NT2/D1 (cell line): ENCODE results near the gene PLCB1.

ENCODE experiments used
- DNase-seq: peaks from one replicate; pipeline ENCODE4 v3.0.0-alpha.2; 2011; ENCODE audit warnings: low read depth, low spot score
- H3K27me3 ChIP-seq: 2 replicates; pipeline ENCODE4 v1.6.0; 2011; ENCODE audit warnings: mild to moderate bottlenecking; ENCODE audit not compliant: insufficient read length, insufficient read depth
- H3K36me3 ChIP-seq: 2 replicates; pipeline ENCODE4 v1.6.1; 2011; ENCODE audit warnings: mild to moderate bottlenecking, low read length, mixed read lengths; ENCODE audit not compliant: insufficient read depth, insufficient read length
- H3K4me1 ChIP-seq: 2 replicates; pipeline ENCODE4 v1.5.1; 2011; ENCODE audit not compliant: insufficient read depth, insufficient read length
- H3K4me3 ChIP-seq: 2 replicates; pipeline ENCODE4 v1.5.1; 2011; ENCODE audit warnings: low read depth; ENCODE audit not compliant: insufficient read length
- H3K9ac ChIP-seq: 2 replicates; pipeline ENCODE4 v1.6.0; 2011; ENCODE audit warnings: low read depth; ENCODE audit not compliant: insufficient read length
- H3K9me3 ChIP-seq: 2 replicates; pipeline ENCODE4 v1.5.1; 2011; ENCODE audit warnings: mild to moderate bottlenecking, low read length; ENCODE audit not compliant: insufficient read depth
- SUZ12 ChIP-seq: IDR thresholded peaks from 2 replicates; pipeline ENCODE4 v1.6.1; 2011; ENCODE audit not compliant: insufficient read length, insufficient read depth; ENCODE audit errors: extremely low read depth
- YY1 ChIP-seq: IDR thresholded peaks from 2 replicates; pipeline ENCODE4 v1.6.1; 2011; ENCODE audit not compliant: insufficient read length, insufficient read depth
- ZNF274 ChIP-seq: IDR thresholded peaks from 2 replicates; pipeline ENCODE4 v1.6.1; 2011; ENCODE audit warnings: mild to moderate bottlenecking, low read depth, low read length

The PLCB1 gene

GRCh38 chr20:8425802-8426201, 293.7 kb downstream of the PLCB1 start:
- no peak overlapping the region for H3K9ac ChIP-seq
- H3K4me1 ChIP-seq, result no peaks in the 10 kb centered on the region

GRCh38 chr20:8427419-8428040, 295.5 kb downstream of the PLCB1 start:
- Histone ChIP-seq H3K9ac (no peak overlapping the region), H3K9me3 (no peaks in the 10 kb centered on the region), H3K36me3 (no peaks in the 10 kb centered on the region), H3K4me3 (no peak overlapping the region), H3K4me1 (peaks cover 2% of the 10 kb centered on the region), H3K27me3 (no peaks in the 10 kb centered on the region)
- TF ChIP-seq SUZ12, result no peak
- TF ChIP-seq YY1, result no peak
- no peak for TF ChIP-seq ZNF274
- DNase-seq, result no peak

More at GRCh38 chr20:8425802-8426201, 293.7 kb downstream of the PLCB1 start:
- H3K4me3 ChIP-seq, result no peak overlapping the region
- H3K27me3 ChIP-seq, result no peaks in the 10 kb centered on the region
- no peaks in the 10 kb centered on the region for H3K9me3 ChIP-seq
- DNase-seq, result no peak
- H3K36me3 ChIP-seq, result no peaks in the 10 kb centered on the region
- TF ChIP-seq ZNF274 (no peak), YY1 (no peak), SUZ12 (no peak)

GRCh38 chr20:8428988-8429387, 296.9 kb downstream of the PLCB1 start:
- Histone ChIP-seq H3K4me3 (no peak overlapping the region), H3K9me3 (no peaks in the 10 kb centered on the region), H3K36me3 (no peaks in the 10 kb centered on the region), H3K9ac (no peak overlapping the region), H3K27me3 (no peaks in the 10 kb centered on the region), H3K4me1 (peaks cover 2% of the 10 kb centered on the region)
- DNase-seq, result no peak
- TF ChIP-seq YY1, result no peak
- TF ChIP-seq ZNF274, result no peak
- no peak for TF ChIP-seq SUZ12

- Histone ChIP-seq H3K36me3 (no peaks in the 10 kb centered on the region), H3K27me3 (no peaks in the 10 kb centered on the region), H3K9ac (no peak overlapping the region), H3K4me1 (peaks cover 2% of the 10 kb centered on the region), H3K4me3 (no peak overlapping the region), H3K9me3 (no peaks in the 10 kb centered on the region)
- no peak for TF ChIP-seq SUZ12
- no peak for TF ChIP-seq ZNF274
- TF ChIP-seq YY1, result no peak
- DNase-seq, result no peak
Measured at GRCh38 chr20:8431538-8432434, 299.7 kb downstream of the PLCB1 start.

GRCh38 chr20:8432435-8433148, 300.5 kb downstream of the PLCB1 start:
- DNase-seq, result no peak
- Histone ChIP-seq H3K9me3 (no peaks in the 10 kb centered on the region), H3K9ac (no peak overlapping the region), H3K36me3 (no peaks in the 10 kb centered on the region), H3K4me1 (peaks cover 2% of the 10 kb centered on the region), H3K4me3 (no peak overlapping the region), H3K27me3 (no peaks in the 10 kb centered on the region)
- TF ChIP-seq YY1 (no peak), SUZ12 (no peak), ZNF274 (no peak)

GRCh38 chr20:8433291-8433690, 301.2 kb downstream of the PLCB1 start:
- H3K4me3 ChIP-seq, result no peak overlapping the region
- no peaks in the 10 kb centered on the region for H3K36me3 ChIP-seq
- no peaks in the 10 kb centered on the region for H3K27me3 ChIP-seq
- no peak overlapping the region for H3K9ac ChIP-seq
- peaks cover 2% of the 10 kb centered on the region for H3K4me1 ChIP-seq
- DNase-seq, result no peak
- TF ChIP-seq YY1, result no peak
- no peak for TF ChIP-seq ZNF274
- TF ChIP-seq SUZ12, result no peak
- H3K9me3 ChIP-seq, result no peaks in the 10 kb centered on the region

- Histone ChIP-seq H3K4me3 (no peak overlapping the region), H3K36me3 (no peaks in the 10 kb centered on the region), H3K9me3 (no peaks in the 10 kb centered on the region), H3K9ac (no peak overlapping the region), H3K27me3 (no peaks in the 10 kb centered on the region), H3K4me1 (peaks cover 2% of the 10 kb centered on the region)
- DNase-seq, result no peak
- TF ChIP-seq ZNF274 (no peak), SUZ12 (no peak), YY1 (no peak)
Measured at GRCh38 chr20:8434326-8434876, 302.3 kb downstream of the PLCB1 start.
